A673 (cell line): Measurements from ENCODE around the gene LANCL1.

Experiments used
- CTCF ChIP-seq: fragments of 300-800, 200-600 bp; sonication (generic); conservative IDR thresholded peaks from 2 replicates; pipeline ENCODE4 v1.5.1; 2017; ENCODE audit warnings: low read depth, mild to moderate bottlenecking, antibody characterized with exemption, low read length, moderate library complexity, mixed read lengths
- EZH2 ChIP-seq: fragments of 200-600 bp; sonication (generic); IDR thresholded peaks from 2 replicates; pipeline ENCODE4 v1.6.1; 2017; ENCODE audit warnings: borderline replicate concordance, low read depth, mild to moderate bottlenecking, mixed read lengths, antibody characterized with exemption, low read length; ENCODE audit not compliant: poor library complexity, severe bottlenecking

GRCh38 chr2:210389856-210390255 lies 86.7 kb downstream of the LANCL1 start:
- TF ChIP-seq CTCF, result no peak
- no peak for TF ChIP-seq EZH2
